ENCODE measurements around the gene PRMT9.

- TF ChIP-seq, protein P1, sequence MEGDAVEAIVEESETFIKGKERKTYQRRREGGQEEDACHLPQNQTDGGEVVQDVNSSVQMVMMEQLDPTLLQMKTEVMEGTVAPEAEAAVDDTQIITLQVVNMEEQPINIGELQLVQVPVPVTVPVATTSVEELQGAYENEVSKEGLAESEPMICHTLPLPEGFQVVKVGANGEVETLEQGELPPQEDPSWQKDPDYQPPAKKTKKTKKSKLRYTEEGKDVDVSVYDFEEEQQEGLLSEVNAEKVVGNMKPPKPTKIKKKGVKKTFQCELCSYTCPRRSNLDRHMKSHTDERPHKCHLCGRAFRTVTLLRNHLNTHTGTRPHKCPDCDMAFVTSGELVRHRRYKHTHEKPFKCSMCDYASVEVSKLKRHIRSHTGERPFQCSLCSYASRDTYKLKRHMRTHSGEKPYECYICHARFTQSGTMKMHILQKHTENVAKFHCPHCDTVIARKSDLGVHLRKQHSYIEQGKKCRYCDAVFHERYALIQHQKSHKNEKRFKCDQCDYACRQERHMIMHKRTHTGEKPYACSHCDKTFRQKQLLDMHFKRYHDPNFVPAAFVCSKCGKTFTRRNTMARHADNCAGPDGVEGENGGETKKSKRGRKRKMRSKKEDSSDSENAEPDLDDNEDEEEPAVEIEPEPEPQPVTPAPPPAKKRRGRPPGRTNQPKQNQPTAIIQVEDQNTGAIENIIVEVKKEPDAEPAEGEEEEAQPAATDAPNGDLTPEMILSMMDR (optimal IDR thresholded peaks at IDR 0.05 in 1 of 3, IDR thresholded peaks at IDR 0.05 in 1 of 3, conservative IDR thresholded peaks at IDR 0.05 in 1 of 3; ENCODE audit: extremely low read depth in 1 of 3, insufficient read depth in 2 of 3, low read length in 3 of 3) = no peak
- TF ChIP-seq EZH2 (IDR thresholded peaks at IDR 0.05; ENCODE audit: low read length) = no peak
Observed at GRCh38 chr4:147639388-147639787, 44.6 kb downstream of the PRMT9 start.

Data from keratinocyte (primary cell).